22Rv1 (cell line): Measurements from ENCODE around the gene VIPAS39.

Experiments used
- ZFX ChIP-seq: fragments of 450-650 bp; IDR thresholded peaks from 2 replicates; pipeline ENCODE4 v1.6.1; 2017; ENCODE audit warnings: antibody characterized with exemption, borderline replicate concordance
- TF ChIP-seq, protein P1 (sequence below): fragments of 450-650 bp; IDR thresholded peaks from 2 replicates; pipeline ENCODE4 v1.5.1; 2017; ENCODE audit warnings: mild to moderate bottlenecking

DNA sequence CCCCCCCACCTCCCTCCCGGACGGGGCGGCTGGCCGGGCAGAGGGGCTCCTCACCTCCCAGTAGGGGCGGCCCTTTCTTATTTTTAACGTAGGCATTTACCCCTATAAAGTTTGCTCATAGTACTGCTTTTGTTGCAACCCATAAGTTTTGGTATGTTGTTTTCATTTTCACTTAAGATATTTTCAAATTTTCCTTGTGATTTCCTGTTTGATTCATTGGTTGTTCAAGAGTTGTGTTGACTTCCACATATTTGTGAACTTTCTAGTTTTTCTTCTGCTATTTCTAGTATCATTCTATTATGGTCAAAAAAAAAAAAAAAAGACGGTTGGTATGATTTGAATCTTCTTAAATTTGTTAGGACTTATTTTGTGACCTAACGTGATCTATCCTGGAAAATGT is 40.6 kb downstream of the VIPAS39 start:
- TF ChIP-seq, protein P1, sequence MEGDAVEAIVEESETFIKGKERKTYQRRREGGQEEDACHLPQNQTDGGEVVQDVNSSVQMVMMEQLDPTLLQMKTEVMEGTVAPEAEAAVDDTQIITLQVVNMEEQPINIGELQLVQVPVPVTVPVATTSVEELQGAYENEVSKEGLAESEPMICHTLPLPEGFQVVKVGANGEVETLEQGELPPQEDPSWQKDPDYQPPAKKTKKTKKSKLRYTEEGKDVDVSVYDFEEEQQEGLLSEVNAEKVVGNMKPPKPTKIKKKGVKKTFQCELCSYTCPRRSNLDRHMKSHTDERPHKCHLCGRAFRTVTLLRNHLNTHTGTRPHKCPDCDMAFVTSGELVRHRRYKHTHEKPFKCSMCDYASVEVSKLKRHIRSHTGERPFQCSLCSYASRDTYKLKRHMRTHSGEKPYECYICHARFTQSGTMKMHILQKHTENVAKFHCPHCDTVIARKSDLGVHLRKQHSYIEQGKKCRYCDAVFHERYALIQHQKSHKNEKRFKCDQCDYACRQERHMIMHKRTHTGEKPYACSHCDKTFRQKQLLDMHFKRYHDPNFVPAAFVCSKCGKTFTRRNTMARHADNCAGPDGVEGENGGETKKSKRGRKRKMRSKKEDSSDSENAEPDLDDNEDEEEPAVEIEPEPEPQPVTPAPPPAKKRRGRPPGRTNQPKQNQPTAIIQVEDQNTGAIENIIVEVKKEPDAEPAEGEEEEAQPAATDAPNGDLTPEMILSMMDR: no peak
- no peak for TF ChIP-seq ZFX
